BLaER1 (cell line): ENCODE measurements around the gene HLA-DMB.
A peak's percentile ranks its signal among the peaks of the same experiment; 100 is the strongest.

Experiments used
- H3K27ac ChIP-seq: shearing (Covaris generic); formaldehyde crosslinking; 2 replicates; pipeline ENCODE4 v1.8.1; 2022
- H3K27me3 ChIP-seq: shearing (Covaris generic); formaldehyde crosslinking; 2 replicates; pipeline ENCODE4 v1.8.1; 2022
- H3K36me3 ChIP-seq: shearing (Covaris generic); formaldehyde crosslinking; 2 replicates; pipeline ENCODE4 v1.8.1; 2022
- H3K4me1 ChIP-seq: shearing (Covaris generic); formaldehyde crosslinking; 2 replicates; pipeline ENCODE4 v1.8.1; 2022
- H3K4me2 ChIP-seq: shearing (Covaris generic); formaldehyde crosslinking; 2 replicates; pipeline ENCODE4 v1.8.1; 2022
- H3K4me3 ChIP-seq: shearing (Covaris generic); formaldehyde crosslinking; 2 replicates; pipeline ENCODE4 v1.8.1; 2022
- H3K9ac ChIP-seq: shearing (Covaris generic); formaldehyde crosslinking; 2 replicates; pipeline ENCODE4 v1.8.1; 2022
- H3K9me3 ChIP-seq: shearing (Covaris generic); formaldehyde crosslinking; 2 replicates; pipeline ENCODE4 v1.8.1; 2022
- H4K20me1 ChIP-seq: shearing (Covaris generic); formaldehyde crosslinking; 2 replicates; pipeline ENCODE4 v1.8.1; 2022
- Cebpa-rat ChIP-seq: shearing (Covaris generic); IDR thresholded peaks from 2 replicates; pipeline ENCODE4 v1.8.1; 2022

Gene HLA-DMB

GRCh38 chr6:32932132-32932868, 8.5 kb downstream of the HLA-DMB start:
- H3K4me3 ChIP-seq: no peak overlapping the region
- H3K27ac ChIP-seq: no peak overlapping the region
- no peaks in the 10 kb centered on the region for H3K27me3 ChIP-seq
- no peak for TF ChIP-seq Cebpa-rat
- no peaks in the 10 kb centered on the region for H4K20me1 ChIP-seq
- H3K4me1 ChIP-seq: peaks cover 30% of the 10 kb centered on the region
- no peaks in the 10 kb centered on the region for H3K9me3 ChIP-seq
- H3K36me3 ChIP-seq: peaks cover 29% of the 10 kb centered on the region
- no peak overlapping the region for H3K9ac ChIP-seq
- H3K4me2 ChIP-seq: peak overlapping the region; percentile 61; the same call in 1 of the 2 replicates

- Histone ChIP-seq H4K20me1 (no peaks in the 10 kb centered on the region), H3K9me3 (no peaks in the 10 kb centered on the region), H3K27ac (no peak overlapping the region), H3K27me3 (no peaks in the 10 kb centered on the region), H3K4me2 (peak overlapping the region; percentile 61), H3K4me3 (no peak overlapping the region), H3K4me1 (peaks cover 25% of the 10 kb centered on the region), H3K36me3 (peaks cover 18% of the 10 kb centered on the region), H3K9ac (no peak overlapping the region)
- no peak for TF ChIP-seq Cebpa-rat
Measured at GRCh38 chr6:32931211-32931610, 9.6 kb downstream of the HLA-DMB start.

- peaks cover 10% of the 10 kb centered on the region for H3K4me1 ChIP-seq
- TF ChIP-seq Cebpa-rat: no peak
- H3K9ac ChIP-seq: no peak overlapping the region
- H3K4me3 ChIP-seq: no peak overlapping the region
- no peaks in the 10 kb centered on the region for H3K36me3 ChIP-seq
- H3K9me3 ChIP-seq: no peaks in the 10 kb centered on the region
- peak overlapping the region; percentile 42; the same call in 1 of the 2 replicates for H3K4me2 ChIP-seq
- H3K27ac ChIP-seq: no peak overlapping the region
- H4K20me1 ChIP-seq: no peaks in the 10 kb centered on the region
- H3K27me3 ChIP-seq: no peaks in the 10 kb centered on the region
Measured at GRCh38 chr6:32922083-32922482, 18.7 kb downstream of the HLA-DMB start.

- Histone ChIP-seq H3K9me3 (no peaks in the 10 kb centered on the region), H3K36me3 (no peaks in the 10 kb centered on the region), H3K9ac (no peak overlapping the region), H3K27ac (no peak overlapping the region), H3K4me1 (peaks cover 10% of the 10 kb centered on the region), H3K27me3 (no peaks in the 10 kb centered on the region), H3K4me3 (no peak overlapping the region), H4K20me1 (no peaks in the 10 kb centered on the region), H3K4me2 (no peak overlapping the region)
- no peak for TF ChIP-seq Cebpa-rat
Measured at GRCh38 chr6:32920715-32921114, 20.1 kb downstream of the HLA-DMB start.

GRCh38 chr6:32912951-32913350, 27.9 kb downstream of the HLA-DMB start:
- Histone ChIP-seq H4K20me1 (no peaks in the 10 kb centered on the region), H3K9me3 (no peaks in the 10 kb centered on the region), H3K4me1 (no peaks in the 10 kb centered on the region), H3K36me3 (no peaks in the 10 kb centered on the region), H3K4me3 (no peak overlapping the region), H3K4me2 (no peak overlapping the region), H3K27ac (no peak overlapping the region), H3K9ac (no peak overlapping the region), H3K27me3 (no peaks in the 10 kb centered on the region)
- TF ChIP-seq Cebpa-rat: no peak

- no peak overlapping the region for H3K4me3 ChIP-seq
- no peaks in the 10 kb centered on the region for H3K9me3 ChIP-seq
- H3K27me3 ChIP-seq: no peaks in the 10 kb centered on the region
- no peak overlapping the region for H3K27ac ChIP-seq
- no peak overlapping the region for H3K4me2 ChIP-seq
- H4K20me1 ChIP-seq: no peaks in the 10 kb centered on the region
- TF ChIP-seq Cebpa-rat: no peak
- H3K36me3 ChIP-seq: no peaks in the 10 kb centered on the region
- no peak overlapping the region for H3K9ac ChIP-seq
- H3K4me1 ChIP-seq: no peaks in the 10 kb centered on the region
Measured at GRCh38 chr6:32908897-32909296, 31.9 kb downstream of the HLA-DMB start.

- no peak overlapping the region for H3K27ac ChIP-seq
- no peak for TF ChIP-seq Cebpa-rat
- no peak overlapping the region for H3K4me2 ChIP-seq
- H3K4me3 ChIP-seq: no peak overlapping the region
- no peaks in the 10 kb centered on the region for H3K9me3 ChIP-seq
- no peaks in the 10 kb centered on the region for H3K27me3 ChIP-seq
- no peaks in the 10 kb centered on the region for H3K4me1 ChIP-seq
- H3K36me3 ChIP-seq: peaks cover 8% of the 10 kb centered on the region
- H4K20me1 ChIP-seq: no peaks in the 10 kb centered on the region
- H3K9ac ChIP-seq: no peak overlapping the region
Measured at GRCh38 chr6:32906539-32906938, 34.3 kb downstream of the HLA-DMB start.

GRCh38 chr6:32905078-32905477, 35.8 kb downstream of the HLA-DMB start:
- no peak overlapping the region for H3K4me3 ChIP-seq
- no peak overlapping the region for H3K4me2 ChIP-seq
- H3K27ac ChIP-seq: no peak overlapping the region
- H3K27me3 ChIP-seq: no peaks in the 10 kb centered on the region
- peaks cover 20% of the 10 kb centered on the region for H3K36me3 ChIP-seq
- TF ChIP-seq Cebpa-rat: no peak
- no peak overlapping the region for H3K9ac ChIP-seq
- H3K4me1 ChIP-seq: no peaks in the 10 kb centered on the region
- H4K20me1 ChIP-seq: no peaks in the 10 kb centered on the region
- no peaks in the 10 kb centered on the region for H3K9me3 ChIP-seq

GRCh38 chr6:32903952-32904351, 36.9 kb downstream of the HLA-DMB start:
- Histone ChIP-seq H3K9me3 (no peaks in the 10 kb centered on the region), H3K36me3 (peaks cover 20% of the 10 kb centered on the region), H4K20me1 (no peaks in the 10 kb centered on the region), H3K4me1 (no peaks in the 10 kb centered on the region), H3K27me3 (no peaks in the 10 kb centered on the region), H3K9ac (no peak overlapping the region), H3K4me3 (no peak overlapping the region), H3K27ac (no peak overlapping the region), H3K4me2 (no peak overlapping the region)
- TF ChIP-seq Cebpa-rat: no peak

GRCh38 chr6:32895006-32895345, 45.9 kb downstream of the HLA-DMB start:
- peak overlapping the region; percentile 85 for H3K4me3 ChIP-seq
- peaks cover 16% of the 10 kb centered on the region; the same call in 1 of the 2 replicates for H4K20me1 ChIP-seq
- no peaks in the 10 kb centered on the region for H3K36me3 ChIP-seq
- peaks cover 43% of the 10 kb centered on the region for H3K4me1 ChIP-seq
- H3K9me3 ChIP-seq: no peaks in the 10 kb centered on the region
- peak overlapping the region; percentile 96 for H3K4me2 ChIP-seq
- no peaks in the 10 kb centered on the region for H3K27me3 ChIP-seq
- peak overlapping the region; percentile 88 for H3K9ac ChIP-seq
- peak overlapping the region; percentile 86 for H3K27ac ChIP-seq
- no peak for TF ChIP-seq Cebpa-rat
